HG03342 (cell line): ENCODE data around the gene KDR.

Experiments used
- ATAC-seq: cut with Tn5 transposase; IDR thresholded peaks from one replicate; pipeline ENCODE4 v1.9.1; 2021; ENCODE audit warnings: mild to moderate bottlenecking, moderate library complexity; ENCODE audit not compliant: unreplicated experiment

Gene KDR

DNA sequence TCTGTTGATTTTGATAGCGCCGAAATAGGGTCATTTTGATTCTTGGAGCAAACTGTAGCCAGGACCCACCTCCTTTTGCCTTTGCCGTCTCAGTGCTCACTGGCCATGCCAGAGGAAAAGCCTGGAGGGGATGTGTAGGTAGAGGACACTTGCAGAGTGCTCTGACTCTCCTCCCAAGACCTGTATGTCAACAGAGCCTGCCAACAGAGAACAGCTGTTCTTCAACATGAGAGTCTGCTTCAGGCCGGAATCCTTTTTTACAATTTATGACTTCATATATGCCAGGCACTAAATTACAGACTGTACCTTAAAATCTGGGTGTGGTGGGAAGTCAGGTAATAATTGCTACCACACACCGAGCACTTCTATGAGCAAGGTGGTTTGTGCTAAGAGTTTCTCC is 94.2 kb downstream of the KDR start:
- no peak for ATAC-seq

DNA sequence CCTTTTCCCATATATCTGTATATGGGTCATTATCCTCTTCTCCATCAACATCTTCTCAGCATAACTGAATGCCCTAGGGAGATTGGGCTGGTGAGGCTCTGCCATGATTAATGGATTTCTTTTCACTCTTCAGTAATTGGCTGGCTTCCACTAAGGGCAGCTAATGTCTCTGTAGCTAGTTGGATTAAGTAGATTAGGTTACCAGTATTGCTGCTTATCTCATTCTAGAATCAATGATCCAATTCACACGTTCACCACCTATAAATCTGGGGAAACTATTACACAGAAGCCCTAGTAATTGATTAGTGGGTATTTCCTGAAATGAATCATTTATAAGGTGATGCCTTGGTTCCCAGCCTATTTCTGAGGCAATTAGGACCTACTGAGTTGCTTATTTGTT is 94.8 kb downstream of the KDR start:
- no peak for ATAC-seq

DNA sequence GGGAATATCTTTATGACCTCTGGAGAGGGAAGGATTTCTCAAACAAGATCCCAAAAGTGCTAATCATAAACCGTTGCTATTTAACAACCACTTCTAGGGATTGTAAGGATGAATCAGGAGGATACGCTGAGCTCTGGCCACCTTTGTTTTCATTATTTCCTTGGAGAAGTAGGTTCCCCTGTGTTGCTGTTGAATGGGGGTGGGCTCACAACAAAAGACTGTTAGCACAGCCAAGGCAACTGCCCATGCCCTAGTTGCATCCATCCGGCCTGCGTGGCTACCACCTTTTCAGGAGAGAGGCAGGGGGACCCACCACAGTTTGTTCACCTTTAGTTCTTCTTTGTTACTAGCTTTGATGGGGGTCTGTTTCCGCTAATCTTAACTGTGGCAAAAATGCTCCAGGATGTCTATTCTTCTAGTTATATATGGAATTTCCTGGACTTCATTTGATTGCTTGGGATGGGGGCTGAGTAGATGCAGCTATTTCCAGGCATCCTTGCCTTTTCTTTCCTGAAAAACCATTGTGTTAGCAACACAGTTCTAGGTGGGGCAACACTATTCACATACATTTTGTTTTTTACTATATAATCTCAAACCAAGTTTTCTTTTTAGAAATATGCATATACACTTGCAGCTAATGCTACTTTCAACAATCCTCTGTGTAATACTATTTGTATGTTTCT is 95.4 kb downstream of the KDR start:
- ATAC-seq: no peak

DNA sequence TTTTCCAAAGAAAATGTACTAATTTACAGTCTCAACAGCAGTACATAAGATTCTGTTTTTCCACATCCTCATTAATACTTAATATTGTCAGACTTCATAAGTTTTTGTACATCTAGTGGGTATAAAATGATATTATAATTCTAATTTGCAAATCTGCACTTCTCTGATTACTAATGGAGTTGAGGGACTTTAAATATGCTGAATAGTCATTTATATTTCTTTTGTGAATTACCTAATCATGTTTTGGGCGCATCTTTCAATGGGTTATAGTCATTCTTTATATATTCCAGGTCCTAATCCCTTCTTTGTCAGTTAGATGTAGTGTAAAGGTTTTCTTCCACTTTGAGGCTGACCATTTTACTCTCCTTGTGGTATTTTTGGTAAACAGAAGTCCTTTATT is 96.1 kb downstream of the KDR start:
- ATAC-seq: no peak
